ENCODE results near the gene SNRPA. TPM values are rescaled to one million over a fixed set of nuclear protein-coding genes. Genes with fewer than 3 reads are reported as not detected.

Gene SNRPA
- total and polyA plus RNA-seq, 2 of the 4 experiments (the other 2 are of a cell fraction) = 30.3 to 81.3 TPM

- Histone ChIP-seq H2AFZ (replicated peaks; ENCODE audit: low read length, poor library complexity) (no peak overlapping the region), H2BK15ac (ENCODE audit: low read depth, low read length) (no peak overlapping the region), H2BK5ac (ENCODE audit: low read depth, low read length, poor library complexity, severe bottlenecking) (no peak overlapping the region), H3K56ac (ENCODE audit: extremely low read depth, insufficient read depth, low read length) (no peak overlapping the region), H3K4me2 (ENCODE audit: low read depth, low read length) (no peak overlapping the region), H3K4ac (ENCODE audit: low read depth, low read length) (no peak overlapping the region), H2BK120ac (ENCODE audit: low read depth, low read length) (no peak overlapping the region), H2AK5ac (ENCODE audit: low read depth, low read length) (no peak overlapping the region), H3K14ac (replicated peaks; ENCODE audit: low read depth, low read length) (no peak overlapping the region), H3K4me3 (ENCODE audit: insufficient read depth, low read depth, low read length) (no peak overlapping the region), H2BK20ac (ENCODE audit: low read depth, low read length) (no peak overlapping the region), H3K27ac (ENCODE audit: insufficient read depth, low read length) (no peak overlapping the region), H3K9ac (ENCODE audit: low read depth, low read length) (no peak overlapping the region), H3K36me3 (ENCODE audit: control insufficient read depth, insufficient read depth, low read length) (peaks cover 83% of the 10 kb centered on the region), H4K8ac (ENCODE audit: low read depth in 2 of 2, low read length in 2 of 2) (no peak overlapping the region), H3K23ac (ENCODE audit: low read depth, low read length) (no peak overlapping the region), H2AK9ac (replicated peaks; ENCODE audit: low read depth, low read length, poor library complexity) (no peak overlapping the region), H3K79me1 (ENCODE audit: low read depth in 1 of 2, low read length in 2 of 2) (peaks cover 47 to 66% of the 10 kb centered on the region in 2 experiments), H3K9me1 (ENCODE audit: insufficient read depth, low read length) (peaks cover 9% of the 10 kb centered on the region; the same call in 1 of the 2 replicates), H3K18ac (ENCODE audit: low read depth, low read length) (no peak overlapping the region), H4K5ac (ENCODE audit: low read depth, low read length) (no peak overlapping the region; the same call in 1 of the 2 replicates), H4K20me1 (ENCODE audit: insufficient read depth, low read length) (peaks cover 39% of the 10 kb centered on the region), H3K27me3 (ENCODE audit: control insufficient read depth, insufficient read depth, low read length) (no peaks in the 10 kb centered on the region), H4K91ac (ENCODE audit: insufficient read depth, low read depth, low read length) (no peak overlapping the region), H3K9me3 (ENCODE audit: control insufficient read depth, insufficient read depth, low read length) (no peaks in the 10 kb centered on the region), H3K4me1 (ENCODE audit: control insufficient read depth, insufficient read depth, low read length) (peaks cover 2% of the 10 kb centered on the region; the same call in 1 of the 2 replicates)
- ATAC-seq (ENCODE audit: low read depth) (no peak), DNase-seq (no peak)
- intact Hi-C loops (cut with micrococcal nuclease) = no loop called here
- dilution Hi-C loops (cut with HindIII; ENCODE audit: low sequenced_read_pairs, unreplicated experiment) = no loop called here
- in situ Hi-C loops (cut with MboI; ENCODE audit: low sequenced_read_pairs) = no loop called here
- WGBS, 2 experiments (ENCODE audit: extremely low coverage in 2 of 2, insufficient read length in 1 of 2) = 98% methylated on average over 8 of the region's 13 CpGs; no CpG with 5 or more reads in 1 of the 2 experiments
- ChIA-PET POLR2A (ENCODE audit: unreplicated experiment) (no interaction called here), CTCF (no interaction called here)
- TF ChIP-seq SMC3 (IDR thresholded peaks at IDR 0.05; ENCODE audit: low read depth, low read length) = no peak
- no peak for TF ChIP-seq FOS (IDR thresholded peaks at IDR 0.05; ENCODE audit: low read depth, low read length)
- TF ChIP-seq ELK1 (IDR thresholded peaks at IDR 0.05; ENCODE audit: borderline replicate concordance, low read depth, low read length) = no peak
- no peak for TF ChIP-seq CHD1 (IDR thresholded peaks at IDR 0.05; ENCODE audit: low read depth, low read length)
- TF ChIP-seq USF2 (IDR thresholded peaks at IDR 0.05; ENCODE audit: low read depth, low read length) = no peak
- TF ChIP-seq BHLHE40 (IDR thresholded peaks at IDR 0.05; ENCODE audit: low read depth, low read length) = no peak
- TF ChIP-seq MAZ (IDR thresholded peaks at IDR 0.05; ENCODE audit: borderline replicate concordance, low read depth, low read length) = no peak
- TF ChIP-seq CEBPB (IDR thresholded peaks at IDR 0.05; ENCODE audit: low read depth, low read length) = no peak
- TF ChIP-seq RFX5 (IDR thresholded peaks at IDR 0.05; ENCODE audit: low read depth, low read length) = no peak
- no peak for TF ChIP-seq CTCF (conservative IDR thresholded peaks at IDR 0.05; ENCODE audit: low read depth, low read length)
- no peak for TF ChIP-seq MAFK (IDR thresholded peaks at IDR 0.05; ENCODE audit: low read depth, low read length)
- no peak for TF ChIP-seq NFE2L2 (IDR thresholded peaks at IDR 0.05; ENCODE audit: low read depth, low read length)
- no peak for TF ChIP-seq RAD21 (IDR thresholded peaks at IDR 0.05; ENCODE audit: low read length)
- TF ChIP-seq POLR2A (IDR thresholded peaks at IDR 0.05; ENCODE audit: low read depth, low read length) = no peak
- TF ChIP-seq MXI1 (IDR thresholded peaks at IDR 0.05; ENCODE audit: borderline replicate concordance, low read depth, low read length) = no peak
- no TSS peak for BruUV-seq (replicated peaks)
Measured at GRCh38 chr19:40759352-40759751, 8.3 kb downstream of the SNRPA start.
